HEK293 (cell line): ENCODE results near the gene ELFN1.

Experiments
- GLI2 ChIP-seq: fragments of 450-650 bp; formaldehyde crosslinking; IDR thresholded peaks from 2 replicates; pipeline ENCODE4; 2017; ENCODE audit warnings: missing biosample characterization, missing genetic modification characterization, low read depth, borderline replicate concordance
- YY1 ChIP-seq: fragments of 450-650 bp; formaldehyde crosslinking; IDR thresholded peaks from 2 replicates; pipeline ENCODE4 v1.5.1; 2018; ENCODE audit warnings: missing biosample characterization, missing genetic modification characterization
- ZBTB11 ChIP-seq: fragments of 450-650 bp; formaldehyde crosslinking; conservative IDR thresholded peaks from 2 replicates; pipeline ENCODE4 v1.5.1; 2016; ENCODE audit warnings: low read depth, missing biosample characterization, missing genetic modification characterization
- ZNF174 ChIP-seq: fragments of 450-650 bp; formaldehyde crosslinking; IDR thresholded peaks from 2 replicates; pipeline ENCODE4 v1.5.0; 2017; ENCODE audit warnings: missing biosample characterization, mild to moderate bottlenecking, missing genetic modification characterization
- ZNF549 ChIP-seq: fragments of 450-650 bp; IDR thresholded peaks from 2 replicates; pipeline ENCODE4 v1.5.1; 2018; ENCODE audit warnings: missing biosample characterization, missing genetic modification characterization, mild to moderate bottlenecking, inconsistent platforms, moderate library complexity
- ZNF610 ChIP-seq: fragments of 450-650 bp; formaldehyde crosslinking; IDR thresholded peaks from 2 replicates; pipeline ENCODE4 v1.5.1; 2016; ENCODE audit warnings: missing biosample characterization, missing genetic modification characterization, borderline replicate concordance
- ZNF747 ChIP-seq: fragments of 450-650 bp; formaldehyde crosslinking; IDR thresholded peaks from 2 replicates; pipeline ENCODE4 v1.5.1; 2016; ENCODE audit warnings: missing biosample characterization, missing genetic modification characterization
- TF ChIP-seq, protein P1 (sequence below): fragments of 450-650 bp; formaldehyde crosslinking; IDR thresholded peaks from 2 replicates; pipeline ENCODE4 v1.5.1; 2016; ENCODE audit warnings: missing biosample characterization, missing genetic modification characterization
- TF ChIP-seq, protein P2 (sequence below): fragments of 450-650 bp; formaldehyde crosslinking; IDR thresholded peaks from 2 replicates; pipeline ENCODE4 v1.5.1; 2016; ENCODE audit warnings: missing biosample characterization, missing genetic modification characterization, low read depth
- TF ChIP-seq, protein P3 (sequence below): fragments of 450-650 bp; formaldehyde crosslinking; IDR thresholded peaks from 2 replicates; pipeline ENCODE4 v1.5.1; 2016; ENCODE audit warnings: missing biosample characterization, missing genetic modification characterization
- TF ChIP-seq, protein P4 (sequence below): fragments of 450-650 bp; formaldehyde crosslinking; conservative IDR thresholded peaks from 2 replicates; pipeline ENCODE4 v1.5.1; 2016; ENCODE audit warnings: low read depth, missing biosample characterization, missing genetic modification characterization

- TF ChIP-seq ZBTB11 (tag by site-specific recombination) (no peak), GLI2 (tag by site-specific recombination) (no peak), ZNF174 (no peak), ZNF549 (tag by site-specific recombination) (no peak), YY1 (tag by site-specific recombination) (no peak), ZNF610 (no peak), ZNF747 (no peak)
- TF ChIP-seq, protein P1, sequence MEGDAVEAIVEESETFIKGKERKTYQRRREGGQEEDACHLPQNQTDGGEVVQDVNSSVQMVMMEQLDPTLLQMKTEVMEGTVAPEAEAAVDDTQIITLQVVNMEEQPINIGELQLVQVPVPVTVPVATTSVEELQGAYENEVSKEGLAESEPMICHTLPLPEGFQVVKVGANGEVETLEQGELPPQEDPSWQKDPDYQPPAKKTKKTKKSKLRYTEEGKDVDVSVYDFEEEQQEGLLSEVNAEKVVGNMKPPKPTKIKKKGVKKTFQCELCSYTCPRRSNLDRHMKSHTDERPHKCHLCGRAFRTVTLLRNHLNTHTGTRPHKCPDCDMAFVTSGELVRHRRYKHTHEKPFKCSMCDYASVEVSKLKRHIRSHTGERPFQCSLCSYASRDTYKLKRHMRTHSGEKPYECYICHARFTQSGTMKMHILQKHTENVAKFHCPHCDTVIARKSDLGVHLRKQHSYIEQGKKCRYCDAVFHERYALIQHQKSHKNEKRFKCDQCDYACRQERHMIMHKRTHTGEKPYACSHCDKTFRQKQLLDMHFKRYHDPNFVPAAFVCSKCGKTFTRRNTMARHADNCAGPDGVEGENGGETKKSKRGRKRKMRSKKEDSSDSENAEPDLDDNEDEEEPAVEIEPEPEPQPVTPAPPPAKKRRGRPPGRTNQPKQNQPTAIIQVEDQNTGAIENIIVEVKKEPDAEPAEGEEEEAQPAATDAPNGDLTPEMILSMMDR (tag by site-specific recombination), result no peak
- TF ChIP-seq, protein P2, sequence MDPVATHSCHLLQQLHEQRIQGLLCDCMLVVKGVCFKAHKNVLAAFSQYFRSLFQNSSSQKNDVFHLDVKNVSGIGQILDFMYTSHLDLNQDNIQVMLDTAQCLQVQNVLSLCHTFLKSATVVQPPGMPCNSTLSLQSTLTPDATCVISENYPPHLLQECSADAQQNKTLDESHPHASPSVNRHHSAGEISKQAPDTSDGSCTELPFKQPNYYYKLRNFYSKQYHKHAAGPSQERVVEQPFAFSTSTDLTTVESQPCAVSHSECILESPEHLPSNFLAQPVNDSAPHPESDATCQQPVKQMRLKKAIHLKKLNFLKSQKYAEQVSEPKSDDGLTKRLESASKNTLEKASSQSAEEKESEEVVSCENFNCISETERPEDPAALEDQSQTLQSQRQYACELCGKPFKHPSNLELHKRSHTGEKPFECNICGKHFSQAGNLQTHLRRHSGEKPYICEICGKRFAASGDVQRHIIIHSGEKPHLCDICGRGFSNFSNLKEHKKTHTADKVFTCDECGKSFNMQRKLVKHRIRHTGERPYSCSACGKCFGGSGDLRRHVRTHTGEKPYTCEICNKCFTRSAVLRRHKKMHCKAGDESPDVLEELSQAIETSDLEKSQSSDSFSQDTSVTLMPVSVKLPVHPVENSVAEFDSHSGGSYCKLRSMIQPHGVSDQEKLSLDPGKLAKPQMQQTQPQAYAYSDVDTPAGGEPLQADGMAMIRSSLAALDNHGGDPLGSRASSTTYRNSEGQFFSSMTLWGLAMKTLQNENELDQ (tag by site-specific recombination), result no peak
- TF ChIP-seq, protein P3, sequence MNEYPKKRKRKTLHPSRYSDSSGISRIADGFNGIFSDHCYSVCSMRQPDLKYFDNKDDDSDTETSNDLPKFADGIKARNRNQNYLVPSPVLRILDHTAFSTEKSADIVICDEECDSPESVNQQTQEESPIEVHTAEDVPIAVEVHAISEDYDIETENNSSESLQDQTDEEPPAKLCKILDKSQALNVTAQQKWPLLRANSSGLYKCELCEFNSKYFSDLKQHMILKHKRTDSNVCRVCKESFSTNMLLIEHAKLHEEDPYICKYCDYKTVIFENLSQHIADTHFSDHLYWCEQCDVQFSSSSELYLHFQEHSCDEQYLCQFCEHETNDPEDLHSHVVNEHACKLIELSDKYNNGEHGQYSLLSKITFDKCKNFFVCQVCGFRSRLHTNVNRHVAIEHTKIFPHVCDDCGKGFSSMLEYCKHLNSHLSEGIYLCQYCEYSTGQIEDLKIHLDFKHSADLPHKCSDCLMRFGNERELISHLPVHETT (tag by site-specific recombination), result no peak
- TF ChIP-seq, protein P4, sequence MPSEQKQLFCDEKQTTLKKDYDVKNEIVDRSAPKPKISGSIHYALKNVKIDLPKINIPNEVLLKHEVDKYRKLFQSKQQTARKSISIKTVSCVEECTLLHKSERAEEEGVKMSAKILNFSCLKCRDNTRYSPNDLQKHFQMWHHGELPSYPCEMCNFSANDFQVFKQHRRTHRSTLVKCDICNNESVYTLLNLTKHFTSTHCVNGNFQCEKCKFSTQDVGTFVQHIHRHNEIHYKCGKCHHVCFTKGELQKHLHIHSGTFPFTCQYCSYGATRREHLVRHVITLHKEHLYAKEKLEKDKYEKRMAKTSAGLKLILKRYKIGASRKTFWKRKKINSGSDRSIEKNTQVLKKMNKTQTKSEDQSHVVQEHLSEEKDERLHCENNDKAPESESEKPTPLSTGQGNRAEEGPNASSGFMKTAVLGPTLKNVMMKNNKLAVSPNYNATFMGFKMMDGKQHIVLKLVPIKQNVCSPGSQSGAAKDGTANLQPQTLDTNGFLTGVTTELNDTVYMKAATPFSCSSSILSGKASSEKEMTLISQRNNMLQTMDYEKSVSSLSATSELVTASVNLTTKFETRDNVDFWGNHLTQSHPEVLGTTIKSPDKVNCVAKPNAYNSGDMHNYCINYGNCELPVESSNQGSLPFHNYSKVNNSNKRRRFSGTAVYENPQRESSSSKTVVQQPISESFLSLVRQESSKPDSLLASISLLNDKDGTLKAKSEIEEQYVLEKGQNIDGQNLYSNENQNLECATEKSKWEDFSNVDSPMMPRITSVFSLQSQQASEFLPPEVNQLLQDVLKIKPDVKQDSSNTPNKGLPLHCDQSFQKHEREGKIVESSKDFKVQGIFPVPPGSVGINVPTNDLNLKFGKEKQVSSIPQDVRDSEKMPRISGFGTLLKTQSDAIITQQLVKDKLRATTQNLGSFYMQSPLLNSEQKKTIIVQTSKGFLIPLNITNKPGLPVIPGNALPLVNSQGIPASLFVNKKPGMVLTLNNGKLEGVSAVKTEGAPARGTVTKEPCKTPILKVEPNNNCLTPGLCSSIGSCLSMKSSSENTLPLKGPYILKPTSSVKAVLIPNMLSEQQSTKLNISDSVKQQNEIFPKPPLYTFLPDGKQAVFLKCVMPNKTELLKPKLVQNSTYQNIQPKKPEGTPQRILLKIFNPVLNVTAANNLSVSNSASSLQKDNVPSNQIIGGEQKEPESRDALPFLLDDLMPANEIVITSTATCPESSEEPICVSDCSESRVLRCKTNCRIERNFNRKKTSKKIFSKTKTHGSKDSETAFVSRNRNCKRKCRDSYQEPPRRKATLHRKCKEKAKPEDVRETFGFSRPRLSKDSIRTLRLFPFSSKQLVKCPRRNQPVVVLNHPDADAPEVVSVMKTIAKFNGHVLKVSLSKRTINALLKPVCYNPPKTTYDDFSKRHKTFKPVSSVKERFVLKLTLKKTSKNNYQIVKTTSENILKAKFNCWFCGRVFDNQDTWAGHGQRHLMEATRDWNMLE, result no peak
These were observed 29.5 kb upstream of the ELFN1 start for GRCh38 chr7:1640376-1641172.
